Measurements from ENCODE around the gene SLC40A1.

Gene SLC40A1

GRCh38 chr2:189524746-189525145, 55.8 kb downstream of the SLC40A1 start:
- Histone ChIP-seq H3K4me3 (ENCODE audit: low read length, poor library complexity, severe bottlenecking) (no peak overlapping the region), H3K9ac (ENCODE audit: low read depth, low read length, poor library complexity, severe bottlenecking) (no peak overlapping the region), H3K4me2 (ENCODE audit: low read depth, low read length, poor library complexity, severe bottlenecking) (no peak overlapping the region), H3K4me1 (ENCODE audit: insufficient read depth, low read length, poor library complexity, severe bottlenecking) (peaks cover 29% of the 10 kb centered on the region), H3K27me3 (ENCODE audit: insufficient read depth, low read length, poor library complexity, severe bottlenecking) (no peaks in the 10 kb centered on the region), H3K9me3 (ENCODE audit: insufficient read depth, low read depth, low read length) (no peaks in the 10 kb centered on the region), H3K79me2 (ENCODE audit: insufficient read depth, low read length) (no peaks in the 10 kb centered on the region), H3F3A (ENCODE audit: low read depth) (peaks cover 6% of the 10 kb centered on the region; the same call in 1 of the 2 replicates), H3K9me2 (replicated peaks; ENCODE audit: low read depth, low read length) (no peaks in the 10 kb centered on the region), H3K36me3 (ENCODE audit: insufficient read depth, low read length) (no peaks in the 10 kb centered on the region), H2AFZ (ENCODE audit: low read length) (no peak overlapping the region), H4K20me1 (ENCODE audit: insufficient read depth, low read length, poor library complexity, severe bottlenecking) (no peaks in the 10 kb centered on the region)
- TF ChIP-seq CTCF (conservative IDR thresholded peaks at IDR 0.05; ENCODE audit: low read length) (no peak), EZH2phosphoT487 (IDR thresholded peaks at IDR 0.05; ENCODE audit: borderline replicate concordance) (no peak)

GRCh38 chr2:189522435-189523151, 58.0 kb downstream of the SLC40A1 start:
- H3K36me3 ChIP-seq (ENCODE audit: insufficient read depth, low read length): no peaks in the 10 kb centered on the region
- no peaks in the 10 kb centered on the region for H3K9me2 ChIP-seq (replicated peaks; ENCODE audit: low read depth, low read length)
- H4K20me1 ChIP-seq (ENCODE audit: insufficient read depth, low read length, poor library complexity, severe bottlenecking): no peaks in the 10 kb centered on the region
- no peak overlapping the region for H3K9ac ChIP-seq (ENCODE audit: low read depth, low read length, poor library complexity, severe bottlenecking)
- H3K79me2 ChIP-seq (ENCODE audit: insufficient read depth, low read length): no peaks in the 10 kb centered on the region
- H3F3A ChIP-seq (ENCODE audit: low read depth): peaks cover 6% of the 10 kb centered on the region; the same call in 1 of the 2 replicates
- H3K4me1 ChIP-seq (ENCODE audit: insufficient read depth, low read length, poor library complexity, severe bottlenecking): peaks cover 28% of the 10 kb centered on the region
- H3K4me2 ChIP-seq (ENCODE audit: low read depth, low read length, poor library complexity, severe bottlenecking): peak overlapping the region; percentile 22
- H3K9me3 ChIP-seq (ENCODE audit: insufficient read depth, low read depth, low read length): no peaks in the 10 kb centered on the region
- no peak for TF ChIP-seq EZH2phosphoT487 (IDR thresholded peaks at IDR 0.05; ENCODE audit: borderline replicate concordance)
- no peak for TF ChIP-seq CTCF (conservative IDR thresholded peaks at IDR 0.05; ENCODE audit: low read length)
- H3K27me3 ChIP-seq (ENCODE audit: insufficient read depth, low read length, poor library complexity, severe bottlenecking): no peaks in the 10 kb centered on the region
- peak overlapping the region; percentile 49; the same call in 1 of the 2 replicates for H2AFZ ChIP-seq (ENCODE audit: low read length)
- no peak overlapping the region for H3K4me3 ChIP-seq (ENCODE audit: low read length, poor library complexity, severe bottlenecking)

- Histone ChIP-seq H3K4me2 (ENCODE audit: low read depth, low read length, poor library complexity, severe bottlenecking) (peak overlapping the region; percentile 22), H2AFZ (ENCODE audit: low read length) (0 out of 2 replicates have a peak overlapping the region, but pooled peaks have one; percentile 3), H3F3A (ENCODE audit: low read depth) (peaks cover 6% of the 10 kb centered on the region; the same call in 1 of the 2 replicates)
Observed at GRCh38 chr2:189521699-189522434, 58.7 kb downstream of the SLC40A1 start.

More at GRCh38 chr2:189521699-189522434, 58.7 kb downstream of the SLC40A1 start:
- no peaks in the 10 kb centered on the region for H3K79me2 ChIP-seq (ENCODE audit: insufficient read depth, low read length)
- no peaks in the 10 kb centered on the region for H4K20me1 ChIP-seq (ENCODE audit: insufficient read depth, low read length, poor library complexity, severe bottlenecking)
- H3K9ac ChIP-seq (ENCODE audit: low read depth, low read length, poor library complexity, severe bottlenecking): no peak overlapping the region
- no peaks in the 10 kb centered on the region for H3K27me3 ChIP-seq (ENCODE audit: insufficient read depth, low read length, poor library complexity, severe bottlenecking)
- no peaks in the 10 kb centered on the region for H3K9me3 ChIP-seq (ENCODE audit: insufficient read depth, low read depth, low read length)
- H3K4me1 ChIP-seq (ENCODE audit: insufficient read depth, low read length, poor library complexity, severe bottlenecking): peaks cover 25% of the 10 kb centered on the region
- TF ChIP-seq EZH2phosphoT487 (IDR thresholded peaks at IDR 0.05; ENCODE audit: borderline replicate concordance) (no peak), CTCF (conservative IDR thresholded peaks at IDR 0.05; ENCODE audit: low read length) (peak; percentile 49)
- no peaks in the 10 kb centered on the region for H3K9me2 ChIP-seq (replicated peaks; ENCODE audit: low read depth, low read length)
- peak overlapping the region; percentile 27 for H3K4me3 ChIP-seq (ENCODE audit: low read length, poor library complexity, severe bottlenecking)
- no peaks in the 10 kb centered on the region for H3K36me3 ChIP-seq (ENCODE audit: insufficient read depth, low read length)
